ENCODE data around the gene AP5S1. TPM values are rescaled to one million over a fixed set of nuclear protein-coding genes. Genes with fewer than 3 reads are reported as not detected.

The AP5S1 gene
- total and polyA plus RNA-seq, 9 of the 15 experiments (the other 6 are each of a cell fraction or from before 2014, with no cell fraction given) = 2.6 to 8.8 (median 4.4) TPM

DNA sequence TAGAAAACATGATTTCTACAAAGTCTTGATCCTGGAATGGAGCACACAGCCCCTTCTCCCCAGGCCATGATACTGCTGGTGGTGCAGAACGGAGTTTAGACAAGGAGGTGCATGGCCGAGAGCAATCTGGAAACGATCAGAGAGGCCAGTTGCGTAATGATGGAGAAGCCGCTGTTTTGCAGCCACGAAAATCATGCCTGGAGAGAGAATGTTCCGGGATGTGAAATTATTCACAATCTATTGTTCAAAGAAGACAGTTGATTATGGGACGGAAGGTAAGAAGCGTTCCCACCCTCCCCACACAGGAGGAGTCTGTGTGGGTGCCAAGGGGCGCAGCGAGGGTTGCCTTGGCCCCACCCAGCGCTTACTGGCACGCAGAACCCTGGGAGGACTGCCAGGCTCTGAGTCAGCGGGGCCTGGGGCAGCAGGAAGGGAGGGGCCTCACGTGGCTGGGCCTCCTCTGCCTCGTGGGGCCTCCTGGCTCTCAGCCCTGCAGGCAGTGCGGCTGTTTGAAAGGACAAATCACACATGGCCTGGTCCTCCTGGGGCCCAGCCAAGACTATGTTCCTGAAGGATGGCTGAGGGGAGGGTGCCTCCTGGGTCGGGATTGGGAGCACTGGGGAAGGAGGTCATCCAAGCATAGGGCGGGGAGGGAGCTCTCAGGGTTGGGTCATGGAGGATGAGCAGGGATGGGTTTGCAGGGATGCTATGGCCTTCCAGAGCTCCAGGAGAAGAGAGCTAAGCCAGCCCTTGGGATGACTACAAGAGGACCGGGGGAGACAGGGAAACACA lies 8.7 kb upstream of the AP5S1 start (continued):
- TF ChIP-seq CHD7 (IDR thresholded peaks at IDR 0.05; ENCODE audit: low read depth, low read length) (no peak), BRD4 (IDR thresholded peaks at IDR 0.05) (no peak), PRMT5 (CRISPR knock-in tag; IDR thresholded peaks at IDR 0.05) (no peak), DLX4 (CRISPR knock-in tag; IDR thresholded peaks at IDR 0.05) (no peak), NCOA4 (IDR thresholded peaks at IDR 0.05; ENCODE audit: partially characterized antibody) (no peak)
- TF ChIP-seq, protein P1, sequence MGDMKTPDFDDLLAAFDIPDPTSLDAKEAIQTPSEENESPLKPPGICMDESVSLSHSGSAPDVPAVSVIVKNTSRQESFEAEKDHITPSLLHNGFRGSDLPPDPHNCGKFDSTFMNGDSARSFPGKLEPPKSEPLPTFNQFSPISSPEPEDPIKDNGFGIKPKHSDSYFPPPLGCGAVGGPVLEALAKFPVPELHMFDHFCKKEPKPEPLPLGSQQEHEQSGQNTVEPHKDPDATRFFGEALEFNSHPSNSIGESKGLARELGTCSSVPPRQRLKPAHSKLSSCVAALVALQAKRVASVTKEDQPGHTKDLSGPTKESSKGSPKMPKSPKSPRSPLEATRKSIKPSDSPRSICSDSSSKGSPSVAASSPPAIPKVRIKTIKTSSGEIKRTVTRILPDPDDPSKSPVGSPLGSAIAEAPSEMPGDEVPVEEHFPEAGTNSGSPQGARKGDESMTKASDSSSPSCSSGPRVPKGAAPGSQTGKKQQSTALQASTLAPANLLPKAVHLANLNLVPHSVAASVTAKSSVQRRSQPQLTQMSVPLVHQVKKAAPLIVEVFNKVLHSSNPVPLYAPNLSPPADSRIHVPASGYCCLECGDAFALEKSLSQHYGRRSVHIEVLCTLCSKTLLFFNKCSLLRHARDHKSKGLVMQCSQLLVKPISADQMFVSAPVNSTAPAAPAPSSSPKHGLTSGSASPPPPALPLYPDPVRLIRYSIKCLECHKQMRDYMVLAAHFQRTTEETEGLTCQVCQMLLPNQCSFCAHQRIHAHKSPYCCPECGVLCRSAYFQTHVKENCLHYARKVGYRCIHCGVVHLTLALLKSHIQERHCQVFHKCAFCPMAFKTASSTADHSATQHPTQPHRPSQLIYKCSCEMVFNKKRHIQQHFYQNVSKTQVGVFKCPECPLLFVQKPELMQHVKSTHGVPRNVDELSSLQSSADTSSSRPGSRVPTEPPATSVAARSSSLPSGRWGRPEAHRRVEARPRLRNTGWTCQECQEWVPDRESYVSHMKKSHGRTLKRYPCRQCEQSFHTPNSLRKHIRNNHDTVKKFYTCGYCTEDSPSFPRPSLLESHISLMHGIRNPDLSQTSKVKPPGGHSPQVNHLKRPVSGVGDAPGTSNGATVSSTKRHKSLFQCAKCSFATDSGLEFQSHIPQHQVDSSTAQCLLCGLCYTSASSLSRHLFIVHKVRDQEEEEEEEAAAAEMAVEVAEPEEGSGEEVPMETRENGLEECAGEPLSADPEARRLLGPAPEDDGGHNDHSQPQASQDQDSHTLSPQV (IDR thresholded peaks at IDR 0.05) = peak; percentile 63
- TF ChIP-seq, protein P2, sequence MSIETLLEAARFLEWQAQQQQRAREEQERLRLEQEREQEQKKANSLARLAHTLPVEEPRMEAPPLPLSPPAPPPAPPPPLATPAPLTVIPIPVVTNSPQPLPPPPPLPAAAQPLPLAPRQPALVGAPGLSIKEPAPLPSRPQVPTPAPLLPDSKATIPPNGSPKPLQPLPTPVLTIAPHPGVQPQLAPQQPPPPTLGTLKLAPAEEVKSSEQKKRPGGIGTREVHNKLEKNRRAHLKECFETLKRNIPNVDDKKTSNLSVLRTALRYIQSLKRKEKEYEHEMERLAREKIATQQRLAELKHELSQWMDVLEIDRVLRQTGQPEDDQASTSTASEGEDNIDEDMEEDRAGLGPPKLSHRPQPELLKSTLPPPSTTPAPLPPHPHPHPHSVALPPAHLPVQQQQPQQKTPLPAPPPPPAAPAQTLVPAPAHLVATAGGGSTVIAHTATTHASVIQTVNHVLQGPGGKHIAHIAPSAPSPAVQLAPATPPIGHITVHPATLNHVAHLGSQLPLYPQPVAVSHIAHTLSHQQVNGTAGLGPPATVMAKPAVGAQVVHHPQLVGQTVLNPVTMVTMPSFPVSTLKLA (conservative IDR thresholded peaks at IDR 0.05) = peak; percentile 40 to 59; a peak in 1 of 4 replicates

Measured in K562 (cell line).